GM12801 (cell line): ENCODE data around the gene DHRS7C.

Experiments used
- TF ChIP-seq, protein P1 (sequence below): IDR thresholded peaks from one replicate; pipeline ENCODE4 v1.5.1; 2011; ENCODE audit warnings: control low read depth; ENCODE audit not compliant: insufficient read length; ENCODE audit errors: extremely low read depth

DHRS7C gene

DNA sequence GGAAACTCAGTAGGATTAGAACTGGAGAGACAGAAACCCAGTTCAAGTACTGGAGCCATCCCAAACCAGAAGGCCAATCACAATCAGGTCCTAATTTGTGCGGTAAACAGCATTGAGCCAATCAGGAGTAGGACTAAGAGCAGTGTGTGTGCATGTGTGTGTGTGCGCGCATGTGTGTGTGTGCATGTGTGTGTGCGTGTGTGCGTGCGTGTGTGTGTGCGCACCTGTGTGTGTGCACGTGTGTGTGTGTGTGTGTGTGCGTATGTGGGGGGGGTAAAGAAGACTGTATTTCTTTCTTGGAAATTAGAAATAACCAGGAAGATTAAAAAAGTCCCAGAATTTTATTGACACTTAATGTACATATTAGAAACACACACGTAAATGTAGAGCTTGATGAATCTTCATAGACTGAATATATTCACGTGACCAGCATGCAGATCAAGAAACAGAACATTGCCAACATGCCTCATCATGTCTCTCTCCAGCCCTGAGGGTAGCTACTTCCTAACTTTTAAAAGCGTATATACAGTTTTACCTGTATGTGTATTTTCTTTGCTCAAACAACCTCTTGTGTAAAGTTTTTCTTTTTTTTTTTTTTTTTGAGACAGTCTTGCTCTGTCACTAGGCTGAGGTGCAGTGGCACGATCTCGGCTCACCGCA, 919 bp upstream of the DHRS7C start:
- TF ChIP-seq, protein P1, sequence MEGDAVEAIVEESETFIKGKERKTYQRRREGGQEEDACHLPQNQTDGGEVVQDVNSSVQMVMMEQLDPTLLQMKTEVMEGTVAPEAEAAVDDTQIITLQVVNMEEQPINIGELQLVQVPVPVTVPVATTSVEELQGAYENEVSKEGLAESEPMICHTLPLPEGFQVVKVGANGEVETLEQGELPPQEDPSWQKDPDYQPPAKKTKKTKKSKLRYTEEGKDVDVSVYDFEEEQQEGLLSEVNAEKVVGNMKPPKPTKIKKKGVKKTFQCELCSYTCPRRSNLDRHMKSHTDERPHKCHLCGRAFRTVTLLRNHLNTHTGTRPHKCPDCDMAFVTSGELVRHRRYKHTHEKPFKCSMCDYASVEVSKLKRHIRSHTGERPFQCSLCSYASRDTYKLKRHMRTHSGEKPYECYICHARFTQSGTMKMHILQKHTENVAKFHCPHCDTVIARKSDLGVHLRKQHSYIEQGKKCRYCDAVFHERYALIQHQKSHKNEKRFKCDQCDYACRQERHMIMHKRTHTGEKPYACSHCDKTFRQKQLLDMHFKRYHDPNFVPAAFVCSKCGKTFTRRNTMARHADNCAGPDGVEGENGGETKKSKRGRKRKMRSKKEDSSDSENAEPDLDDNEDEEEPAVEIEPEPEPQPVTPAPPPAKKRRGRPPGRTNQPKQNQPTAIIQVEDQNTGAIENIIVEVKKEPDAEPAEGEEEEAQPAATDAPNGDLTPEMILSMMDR: no peak

DNA sequence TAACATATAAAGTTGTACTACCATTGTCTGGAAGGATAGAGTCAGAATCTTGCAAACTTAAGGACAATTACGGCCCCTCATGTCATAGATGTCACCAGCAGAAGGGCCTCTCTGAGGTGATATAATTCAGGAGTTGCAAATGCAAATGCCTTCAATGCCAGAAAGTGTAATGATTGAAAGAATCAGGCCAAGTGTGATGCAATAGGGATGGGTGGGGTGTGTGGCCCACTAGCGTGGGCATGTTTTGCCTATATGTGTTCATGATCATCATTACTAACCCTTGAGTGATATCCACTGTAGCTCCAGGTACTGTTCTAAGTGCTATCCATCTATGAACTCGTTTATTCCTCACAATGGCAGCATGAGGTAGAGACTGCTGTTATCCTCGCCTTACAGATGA, 1.1 kb downstream of the DHRS7C start:
- TF ChIP-seq, protein P1: no peak

DNA sequence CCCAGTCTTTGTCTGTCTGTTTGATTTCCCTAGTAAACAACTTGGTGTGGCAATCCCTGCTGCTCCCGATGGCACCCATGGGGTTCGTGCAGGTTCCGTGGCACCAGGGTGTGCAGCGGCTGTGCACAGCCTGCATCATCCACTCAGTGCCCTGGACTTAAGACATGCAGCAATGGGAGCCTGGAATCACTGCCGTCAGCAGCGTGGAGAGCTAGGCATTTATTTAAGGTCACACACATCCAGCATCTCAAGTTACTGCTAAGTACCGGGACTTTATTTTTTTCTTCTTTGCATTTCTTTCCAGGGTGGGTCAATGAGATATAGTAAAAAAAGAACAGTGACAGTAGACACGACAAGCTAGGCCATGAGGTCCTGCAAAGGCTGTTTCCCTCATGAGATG, 2.8 kb downstream of the DHRS7C start:
- TF ChIP-seq, protein P1: no peak

DNA sequence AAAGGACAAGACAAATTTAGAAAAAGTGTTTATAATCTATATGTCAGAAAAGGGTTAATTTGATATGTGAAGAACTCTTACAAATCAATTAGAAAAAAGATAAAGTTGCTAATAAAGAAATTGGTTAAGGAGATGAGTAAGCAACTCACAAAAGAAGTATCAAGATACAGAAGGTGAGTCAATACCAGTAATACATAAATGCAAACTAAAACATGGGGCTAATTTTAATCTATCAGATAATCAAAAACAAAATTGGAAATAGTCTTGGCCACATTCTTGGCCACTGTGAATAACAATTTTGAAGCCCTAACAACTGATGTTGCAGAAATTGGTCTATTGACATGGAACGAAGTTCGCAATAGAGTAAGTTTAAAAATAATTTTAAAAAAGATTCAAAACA, 6.8 kb downstream of the DHRS7C start:
- TF ChIP-seq, protein P1: no peak

DNA sequence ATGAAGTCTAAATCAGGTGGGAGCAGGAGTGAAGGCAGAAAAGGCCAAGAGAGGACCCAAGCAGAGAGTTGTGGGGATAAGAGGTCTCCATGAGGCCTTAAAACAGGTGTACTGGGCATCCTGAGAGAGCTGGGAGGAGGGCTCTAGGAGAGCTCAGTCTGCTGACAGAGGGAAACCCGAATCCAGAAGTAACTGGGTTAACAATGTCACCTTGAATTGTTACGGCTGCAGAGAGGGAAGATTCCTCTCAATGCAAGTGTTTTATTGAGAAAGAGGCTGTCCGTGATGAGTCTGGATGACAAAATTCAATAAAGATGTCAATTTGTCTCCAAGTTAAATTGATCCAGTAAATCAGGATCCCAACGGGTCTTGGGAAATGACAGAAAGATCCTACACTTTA, 8.3 kb downstream of the DHRS7C start:
- TF ChIP-seq, protein P1: no peak

DNA sequence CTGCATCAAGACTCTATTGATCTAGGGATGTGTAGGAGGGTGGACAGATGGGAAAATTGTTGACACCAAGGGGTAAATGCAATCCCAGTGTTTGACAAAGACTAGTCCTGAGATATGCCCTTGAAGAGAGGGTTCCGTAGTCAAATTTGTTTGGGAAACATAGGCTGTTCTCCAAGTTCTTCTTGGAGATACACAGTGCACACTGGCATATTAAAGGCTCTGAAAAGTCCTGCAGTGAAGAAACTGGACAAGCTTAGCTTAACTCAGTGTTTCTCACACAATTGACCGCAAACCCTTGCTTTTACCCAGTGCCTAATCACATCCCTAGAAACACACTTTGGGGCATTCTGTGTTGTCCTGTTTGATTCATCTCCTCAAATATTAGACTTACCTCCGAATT, 10.8 kb downstream of the DHRS7C start:
- TF ChIP-seq, protein P1: no peak

DNA sequence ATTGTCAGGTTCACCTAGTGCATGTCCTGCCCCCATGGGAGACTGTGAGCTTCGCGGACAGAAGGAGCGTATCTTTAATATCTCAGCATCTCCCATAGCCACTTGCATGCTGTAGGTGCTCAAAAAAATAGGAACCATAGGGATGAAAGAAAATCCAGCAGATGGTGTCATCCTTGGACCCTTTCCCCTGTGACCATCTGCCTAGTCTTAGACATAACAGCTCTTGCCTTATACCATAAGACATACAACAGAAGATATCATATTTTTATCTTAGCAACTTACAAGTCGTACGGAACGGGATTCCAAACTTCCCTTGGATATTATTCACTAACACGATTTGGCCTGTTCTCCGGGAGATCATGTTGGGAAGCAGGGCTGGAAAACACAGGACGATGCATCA, 14.5 kb downstream of the DHRS7C start:
- TF ChIP-seq, protein P1: no peak
